ENCODE data around the gene MCRIP1. TPM values are rescaled to one million over a fixed set of nuclear protein-coding genes. Genes with fewer than 3 reads are reported as not detected.

Gene MCRIP1
- total and polyA plus RNA-seq, 2 of the 13 experiments (the other 11 are each of a cell fraction or from before 2014, with no cell fraction given): 79.7 to 84.9 TPM

- Histone ChIP-seq H3K36me3 (replicated peaks in 1 of 2; ENCODE audit: control insufficient read depth in 1 of 2, insufficient read depth in 2 of 2, low read length in 2 of 2) (peaks cover 18 to 35% of the 10 kb centered on the region in 2 experiments), H3K9me3 (ENCODE audit: low read length) (no peaks in the 10 kb centered on the region), H3K9ac (ENCODE audit: insufficient read depth, low read depth, low read length) (0 out of 2 replicates have a peak overlapping the region, but pooled peaks have one; percentile 1), H3K27ac (ENCODE audit: extremely low read length, insufficient read depth, low read length) (peak overlapping the region; percentile 45), H3K27me3 (ENCODE audit: control insufficient read depth in 1 of 2, insufficient read depth in 2 of 2, low read length in 2 of 2) (no peaks in the 10 kb centered on the region), H3K4me1 (ENCODE audit: insufficient read depth, low read length) (peaks cover 87% of the 10 kb centered on the region), H3K4me2 (ENCODE audit: low read depth, low read length) (no peak overlapping the region), H3K79me2 (ENCODE audit: insufficient read depth, low read length) (peaks cover 38% of the 10 kb centered on the region), H2AFZ (ENCODE audit: low read length) (no peak overlapping the region), H3K4me3 (replicated peaks in 1 of 3; ENCODE audit: insufficient read depth in 1 of 3, low read depth in 2 of 3, low read length in 3 of 3) (no peak overlapping the region), H4K20me1 (ENCODE audit: insufficient read depth, low read length) (peaks cover 53% of the 10 kb centered on the region; the same call in 1 of the 2 replicates)
- FAIRE-seq: no peak
- ATAC-seq: peak; percentile 3
- 93% methylated on average over 23 of the region's 28 CpGs for WGBS (ENCODE audit: low lambda C conversion rate)
- ChIA-PET CTCF (ENCODE audit: low intra/inter-chr PET ratio, low total read pairs) (no interaction called here), POLR2A (interaction anchor here (1.1 to 3.8 kb wide), 7 partner anchors 10 to 236 kb away, joined by 3 to 15 read pairs (median 8); partner anchors contain the start of genes CENPX, LRRC45, MAFG and NPB)
- BruUV-seq (replicated peaks): no TSS peak
- in situ Hi-C loops (cut with HindIII; ENCODE audit: extremely low pct_ligation_motif_present, low pct_unique_long_range_greater_than_20kb): no loop called here
- intact Hi-C loops (cut with micrococcal nuclease; ENCODE audit: unreplicated experiment): loop anchor here (5.0 kb wide), 1 partner anchor 154 kb away; the partner anchor contains the start of genes CENPX and LRRC45
- no peak for DNase-seq (ENCODE audit: low spot score)
- TF ChIP-seq, protein P1, sequence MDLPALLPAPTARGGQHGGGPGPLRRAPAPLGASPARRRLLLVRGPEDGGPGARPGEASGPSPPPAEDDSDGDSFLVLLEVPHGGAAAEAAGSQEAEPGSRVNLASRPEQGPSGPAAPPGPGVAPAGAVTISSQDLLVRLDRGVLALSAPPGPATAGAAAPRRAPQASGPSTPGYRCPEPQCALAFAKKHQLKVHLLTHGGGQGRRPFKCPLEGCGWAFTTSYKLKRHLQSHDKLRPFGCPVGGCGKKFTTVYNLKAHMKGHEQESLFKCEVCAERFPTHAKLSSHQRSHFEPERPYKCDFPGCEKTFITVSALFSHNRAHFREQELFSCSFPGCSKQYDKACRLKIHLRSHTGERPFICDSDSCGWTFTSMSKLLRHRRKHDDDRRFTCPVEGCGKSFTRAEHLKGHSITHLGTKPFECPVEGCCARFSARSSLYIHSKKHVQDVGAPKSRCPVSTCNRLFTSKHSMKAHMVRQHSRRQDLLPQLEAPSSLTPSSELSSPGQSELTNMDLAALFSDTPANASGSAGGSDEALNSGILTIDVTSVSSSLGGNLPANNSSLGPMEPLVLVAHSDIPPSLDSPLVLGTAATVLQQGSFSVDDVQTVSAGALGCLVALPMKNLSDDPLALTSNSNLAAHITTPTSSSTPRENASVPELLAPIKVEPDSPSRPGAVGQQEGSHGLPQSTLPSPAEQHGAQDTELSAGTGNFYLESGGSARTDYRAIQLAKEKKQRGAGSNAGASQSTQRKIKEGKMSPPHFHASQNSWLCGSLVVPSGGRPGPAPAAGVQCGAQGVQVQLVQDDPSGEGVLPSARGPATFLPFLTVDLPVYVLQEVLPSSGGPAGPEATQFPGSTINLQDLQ (CRISPR knock-in tag; IDR thresholded peaks at IDR 0.05): peak; percentile 63; the same call in 1 of the 2 replicates
- TF ChIP-seq SIN3A (IDR thresholded peaks at IDR 0.05; ENCODE audit: borderline replicate concordance, low read depth, low read length) (peak; percentile 51; the same call in 1 of the 2 replicates), SMARCC2 (IDR thresholded peaks at IDR 0.05) (no peak), CEBPG (CRISPR knock-in tag; IDR thresholded peaks at IDR 0.05) (no peak), ARID4A (CRISPR knock-in tag; IDR thresholded peaks at IDR 0.05; ENCODE audit: borderline replicate concordance) (no peak), DR1 (CRISPR knock-in tag; IDR thresholded peaks at IDR 0.05) (no peak; the same call in 1 of the 2 replicates), DNMT1 (CRISPR knock-in tag; IDR thresholded peaks at IDR 0.05) (peak; percentile 9; the same call in 1 of the 2 replicates), HOXA7 (CRISPR knock-in tag; IDR thresholded peaks at IDR 0.05) (0 out of 2 replicates have a peak, but pooled peaks have one; percentile 54), DZIP1 (CRISPR knock-in tag; IDR thresholded peaks at IDR 0.05) (no peak), CHCHD3 (CRISPR knock-in tag; IDR thresholded peaks at IDR 0.05) (peak; percentile 42; the same call in 1 of the 2 replicates), ZMYM2 (CRISPR knock-in tag; IDR thresholded peaks at IDR 0.05) (peak; percentile 11; the same call in 1 of the 2 replicates), ZZZ3 (CRISPR knock-in tag; IDR thresholded peaks at IDR 0.05; ENCODE audit: borderline replicate concordance) (no peak; the same call in 1 of the 2 replicates), EEA1 (CRISPR knock-in tag; IDR thresholded peaks at IDR 0.05; ENCODE audit: borderline replicate concordance) (no peak; the same call in 1 of the 2 replicates)
These were observed 35.0 kb upstream of the MCRIP1 start for GRCh38 chr17:81867991-81868673.
